ENCODE data around the gene ZC3H4.

The ZC3H4 gene

DNA sequence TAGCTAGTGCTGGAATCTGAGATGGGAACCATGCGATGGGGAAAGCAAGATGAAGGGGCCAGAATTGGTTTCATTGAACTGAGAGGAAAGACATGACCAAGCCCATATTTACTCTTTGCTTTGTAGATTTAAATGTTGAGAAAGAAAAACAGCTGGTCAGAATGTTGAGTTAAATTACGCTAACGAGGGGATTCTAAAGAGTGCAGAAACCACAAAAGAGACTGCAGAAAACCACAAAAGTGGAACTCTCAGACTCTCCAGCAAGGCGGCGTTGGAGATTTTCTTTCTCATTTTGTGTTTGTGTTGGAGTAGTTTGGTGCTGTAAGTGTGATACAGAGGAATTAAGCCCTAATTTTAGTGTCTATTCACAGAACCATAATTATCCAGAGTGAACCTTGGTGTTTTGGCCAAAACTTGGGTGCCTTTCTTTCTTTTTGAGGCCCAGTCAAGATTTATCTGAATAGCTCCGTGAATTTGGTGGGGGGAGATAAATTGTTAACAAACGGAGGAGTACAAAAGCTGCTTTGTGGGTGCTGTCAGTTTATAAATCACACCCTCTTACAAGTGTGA is 43.4 kb upstream of the ZC3H4 start:
- peak; percentile 28 for DNase-seq (ENCODE audit: low spot score)
- TF ChIP-seq, protein P1, sequence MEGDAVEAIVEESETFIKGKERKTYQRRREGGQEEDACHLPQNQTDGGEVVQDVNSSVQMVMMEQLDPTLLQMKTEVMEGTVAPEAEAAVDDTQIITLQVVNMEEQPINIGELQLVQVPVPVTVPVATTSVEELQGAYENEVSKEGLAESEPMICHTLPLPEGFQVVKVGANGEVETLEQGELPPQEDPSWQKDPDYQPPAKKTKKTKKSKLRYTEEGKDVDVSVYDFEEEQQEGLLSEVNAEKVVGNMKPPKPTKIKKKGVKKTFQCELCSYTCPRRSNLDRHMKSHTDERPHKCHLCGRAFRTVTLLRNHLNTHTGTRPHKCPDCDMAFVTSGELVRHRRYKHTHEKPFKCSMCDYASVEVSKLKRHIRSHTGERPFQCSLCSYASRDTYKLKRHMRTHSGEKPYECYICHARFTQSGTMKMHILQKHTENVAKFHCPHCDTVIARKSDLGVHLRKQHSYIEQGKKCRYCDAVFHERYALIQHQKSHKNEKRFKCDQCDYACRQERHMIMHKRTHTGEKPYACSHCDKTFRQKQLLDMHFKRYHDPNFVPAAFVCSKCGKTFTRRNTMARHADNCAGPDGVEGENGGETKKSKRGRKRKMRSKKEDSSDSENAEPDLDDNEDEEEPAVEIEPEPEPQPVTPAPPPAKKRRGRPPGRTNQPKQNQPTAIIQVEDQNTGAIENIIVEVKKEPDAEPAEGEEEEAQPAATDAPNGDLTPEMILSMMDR (IDR thresholded peaks at IDR 0.05; ENCODE audit: extremely low read depth, insufficient read depth, missing control alignments): no peak
- in situ Hi-C loops (cut with MboI; ENCODE audit: low pct_unique_long_range_greater_than_20kb, low sequenced_read_pairs, unreplicated experiment): no loop called here

DNA sequence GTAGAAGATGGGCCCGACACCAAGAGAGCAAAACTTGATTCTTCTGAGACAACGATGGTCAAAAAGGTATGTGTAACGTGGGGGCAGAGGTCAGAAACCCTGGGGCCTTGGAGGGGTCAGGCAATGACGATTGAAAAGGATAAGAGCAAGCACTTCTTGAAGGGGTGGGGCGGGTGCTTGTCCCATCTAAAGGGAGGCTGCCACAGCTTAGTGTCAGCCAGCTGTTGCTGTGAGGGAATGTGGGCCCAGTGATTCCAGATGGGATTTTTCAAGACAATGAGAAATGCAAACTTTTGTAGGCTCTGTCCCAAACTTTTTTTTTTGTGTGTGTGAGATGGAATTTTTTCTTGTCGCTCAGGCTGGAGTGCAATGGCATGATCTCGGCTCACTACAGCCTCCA is 41.6 kb upstream of the ZC3H4 start:
- DNase-seq (ENCODE audit: low spot score): no peak
- TF ChIP-seq, protein P1 (IDR thresholded peaks at IDR 0.05; ENCODE audit: extremely low read depth, insufficient read depth, missing control alignments): no peak
- in situ Hi-C loops (cut with MboI; ENCODE audit: low pct_unique_long_range_greater_than_20kb, low sequenced_read_pairs, unreplicated experiment): no loop called here

DNA sequence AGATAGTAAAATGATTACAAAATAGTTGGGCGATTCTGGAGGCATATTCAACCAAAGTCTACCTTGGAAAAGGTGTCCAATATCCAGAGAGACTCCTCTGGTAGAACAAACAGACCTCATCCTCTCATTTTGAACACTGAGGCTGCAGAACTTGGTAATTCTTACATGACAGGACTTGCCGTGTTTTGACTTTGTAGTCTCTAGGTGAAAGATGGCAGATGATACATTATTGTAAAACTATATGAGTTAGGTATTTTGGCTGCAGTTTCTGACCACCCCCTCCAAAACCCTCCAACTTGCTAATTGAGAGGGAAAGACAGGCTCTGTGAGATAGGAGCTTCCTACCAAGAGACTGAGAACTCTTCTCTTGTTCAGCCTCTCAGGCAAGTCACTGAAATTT is 39.7 kb upstream of the ZC3H4 start:
- in situ Hi-C loops (cut with MboI; ENCODE audit: low pct_unique_long_range_greater_than_20kb, low sequenced_read_pairs, unreplicated experiment): no loop called here
- no peak for DNase-seq (ENCODE audit: low spot score)
- TF ChIP-seq, protein P1 (IDR thresholded peaks at IDR 0.05; ENCODE audit: extremely low read depth, insufficient read depth, missing control alignments): no peak

DNA sequence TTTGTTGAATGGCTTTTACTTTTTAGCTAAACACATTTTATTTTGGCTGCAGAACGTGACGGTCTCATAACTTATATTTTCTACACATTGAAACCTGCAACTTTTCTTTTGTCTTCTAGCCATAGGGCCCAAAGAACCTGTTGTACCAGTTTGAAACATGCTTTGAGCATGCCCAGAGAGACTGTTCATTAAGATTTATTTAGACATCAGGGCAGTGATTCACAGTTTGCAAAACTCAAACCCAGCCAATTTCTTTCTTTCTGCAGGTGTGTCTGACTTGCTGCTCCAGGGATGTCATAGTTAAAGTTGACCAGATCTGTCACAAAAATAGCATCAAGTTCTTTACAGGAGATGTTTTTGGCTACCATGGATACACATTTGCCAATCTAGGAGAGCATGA is 39.1 kb upstream of the ZC3H4 start:
- TF ChIP-seq, protein P1 (IDR thresholded peaks at IDR 0.05; ENCODE audit: extremely low read depth, insufficient read depth, missing control alignments): no peak
- DNase-seq (ENCODE audit: low spot score): no peak
- in situ Hi-C loops (cut with MboI; ENCODE audit: low pct_unique_long_range_greater_than_20kb, low sequenced_read_pairs, unreplicated experiment): no loop called here

DNA sequence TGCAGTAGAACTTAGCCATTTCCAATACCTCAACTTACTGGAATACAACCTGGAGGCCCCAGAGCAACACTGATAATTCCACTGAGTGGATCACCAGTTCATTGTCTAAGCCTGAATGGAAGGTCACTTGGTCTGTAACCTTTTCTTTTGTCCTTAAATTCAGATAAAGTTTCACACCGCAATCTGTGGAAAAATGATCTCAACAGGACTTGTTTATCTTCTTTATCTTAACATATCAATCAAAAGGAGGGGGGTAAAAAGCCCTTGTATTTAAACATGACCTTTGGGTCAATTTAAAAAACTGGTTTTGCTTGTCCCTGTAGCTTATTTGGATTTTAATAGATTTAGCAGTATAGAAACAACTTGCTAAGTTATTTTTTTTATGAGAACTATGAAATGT is 38.6 kb upstream of the ZC3H4 start:
- in situ Hi-C loops (cut with MboI; ENCODE audit: low pct_unique_long_range_greater_than_20kb, low sequenced_read_pairs, unreplicated experiment): no loop called here
- TF ChIP-seq, protein P1 (IDR thresholded peaks at IDR 0.05; ENCODE audit: extremely low read depth, insufficient read depth, missing control alignments): no peak
- no peak for DNase-seq (ENCODE audit: low spot score)

DNA sequence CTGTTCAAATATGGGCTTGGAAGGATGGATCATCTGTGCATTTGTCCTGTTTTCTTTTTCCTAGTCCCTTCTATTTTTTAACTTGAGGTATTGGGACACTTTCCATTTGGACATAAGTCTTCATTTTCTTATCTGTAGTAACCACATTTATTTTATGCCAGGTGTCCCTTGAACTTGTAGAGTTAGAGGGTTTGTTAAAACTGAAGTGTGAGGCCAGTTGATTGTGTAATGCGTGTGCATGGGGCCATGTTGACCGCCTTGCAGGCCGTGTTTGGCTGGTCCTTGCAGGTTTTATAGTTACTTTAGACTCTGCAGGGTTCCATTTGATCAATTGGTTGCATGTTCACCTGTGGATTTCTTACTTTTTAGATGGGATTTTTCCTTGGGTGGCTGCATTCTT is 38.1 kb upstream of the ZC3H4 start:
- in situ Hi-C loops (cut with MboI; ENCODE audit: low pct_unique_long_range_greater_than_20kb, low sequenced_read_pairs, unreplicated experiment): no loop called here
- no peak for DNase-seq (ENCODE audit: low spot score)
- TF ChIP-seq, protein P1 (IDR thresholded peaks at IDR 0.05; ENCODE audit: extremely low read depth, insufficient read depth, missing control alignments): no peak

DNA sequence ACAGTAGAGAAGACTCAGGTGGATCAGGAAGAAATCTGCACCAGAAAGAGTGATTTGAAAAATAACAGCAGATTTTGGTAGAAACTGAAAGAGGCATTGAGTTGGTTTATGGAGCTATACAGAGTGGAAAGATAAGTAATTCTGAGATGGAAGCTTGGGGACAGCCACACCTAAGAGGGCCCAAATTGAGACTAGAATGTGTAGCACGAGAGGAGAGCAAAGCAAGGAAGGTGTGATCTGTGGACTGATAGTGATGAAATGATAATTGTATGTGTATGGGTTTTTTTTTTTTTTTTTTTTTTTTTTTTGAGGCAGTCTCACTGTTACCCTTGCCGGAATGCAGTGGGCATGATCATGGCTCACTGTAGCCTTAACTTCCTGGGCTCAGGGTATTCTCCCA is 33.3 kb upstream of the ZC3H4 start:
- in situ Hi-C loops (cut with MboI; ENCODE audit: low pct_unique_long_range_greater_than_20kb, low sequenced_read_pairs, unreplicated experiment): loop anchor here (5.0 kb wide), 1 partner anchor 100 kb away; no protein-coding TSS in a partner anchor
- no peak for DNase-seq (ENCODE audit: low spot score)
- TF ChIP-seq, protein P1 (IDR thresholded peaks at IDR 0.05; ENCODE audit: extremely low read depth, insufficient read depth, missing control alignments): no peak
